Nephron progenitor cell (in vitro differentiated cells): ENCODE results near the gene RNASEH1.

ENCODE experiments used
- DNase-seq: peaks from one replicate; pipeline ENCODE4 v3.0.0; 2021
- H3K27ac Mint-ChIP-seq: 2 replicates; pipeline ENCODE4 v1.8.0; 2021; ENCODE audit warnings: mild to moderate bottlenecking, moderate library complexity, mixed read lengths
- H3K27me3 Mint-ChIP-seq: 2 replicates; pipeline ENCODE4 v1.8.0; 2021; ENCODE audit warnings: mild to moderate bottlenecking, low read depth, mixed read lengths; ENCODE audit not compliant: poor library complexity
- H3K36me3 Mint-ChIP-seq: 2 replicates; pipeline ENCODE4 v1.8.0; 2021; ENCODE audit warnings: low read depth, mixed read lengths
- H3K4me1 Mint-ChIP-seq: 2 replicates; pipeline ENCODE4 v1.8.0; 2021; ENCODE audit warnings: mixed read lengths
- H3K4me3 Mint-ChIP-seq: 2 replicates; pipeline ENCODE4 v1.8.0; 2021; ENCODE audit warnings: mild to moderate bottlenecking, moderate library complexity, mixed read lengths
- H3K9me3 Mint-ChIP-seq: 2 replicates; pipeline ENCODE4 v1.8.0; 2021; ENCODE audit warnings: mild to moderate bottlenecking, moderate library complexity, mixed read lengths
- TF ChIP-seq, protein P1 (sequence below): fragments of 200-600 bp; sonication (generic); IDR thresholded peaks from 2 replicates; pipeline ENCODE4 v1.5.0; 2021; ENCODE audit warnings: antibody characterized with exemption

Gene RNASEH1

DNA sequence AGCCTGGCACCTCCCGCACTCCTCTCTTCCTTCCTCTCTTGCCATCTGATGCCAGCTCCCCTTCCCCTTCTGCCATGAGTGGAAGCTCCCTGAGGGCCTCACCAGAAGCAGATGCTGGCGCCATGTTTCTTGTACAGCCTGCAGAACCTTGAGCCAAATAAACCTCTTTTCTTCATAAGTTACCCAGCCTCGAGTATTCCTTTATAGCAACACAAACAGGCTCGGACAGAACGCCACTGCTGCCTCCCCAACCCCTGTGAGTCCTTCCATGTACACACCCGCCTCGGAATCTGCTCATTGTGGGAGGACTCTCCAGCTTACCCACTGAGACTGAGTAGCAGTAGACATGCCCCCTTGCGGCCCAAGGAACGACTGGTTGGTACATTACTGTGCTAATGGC lies 8.7 kb upstream of the RNASEH1 start:
- Mint-ChIP-seq H3K9me3 (no peaks in the 10 kb centered on the region), H3K27me3 (peaks cover 7% of the 10 kb centered on the region), H3K36me3 (peaks cover 14% of the 10 kb centered on the region), H3K4me1 (peaks cover 4% of the 10 kb centered on the region), H3K4me3 (no peak overlapping the region), H3K27ac (no peak overlapping the region)
- TF ChIP-seq, protein P1, sequence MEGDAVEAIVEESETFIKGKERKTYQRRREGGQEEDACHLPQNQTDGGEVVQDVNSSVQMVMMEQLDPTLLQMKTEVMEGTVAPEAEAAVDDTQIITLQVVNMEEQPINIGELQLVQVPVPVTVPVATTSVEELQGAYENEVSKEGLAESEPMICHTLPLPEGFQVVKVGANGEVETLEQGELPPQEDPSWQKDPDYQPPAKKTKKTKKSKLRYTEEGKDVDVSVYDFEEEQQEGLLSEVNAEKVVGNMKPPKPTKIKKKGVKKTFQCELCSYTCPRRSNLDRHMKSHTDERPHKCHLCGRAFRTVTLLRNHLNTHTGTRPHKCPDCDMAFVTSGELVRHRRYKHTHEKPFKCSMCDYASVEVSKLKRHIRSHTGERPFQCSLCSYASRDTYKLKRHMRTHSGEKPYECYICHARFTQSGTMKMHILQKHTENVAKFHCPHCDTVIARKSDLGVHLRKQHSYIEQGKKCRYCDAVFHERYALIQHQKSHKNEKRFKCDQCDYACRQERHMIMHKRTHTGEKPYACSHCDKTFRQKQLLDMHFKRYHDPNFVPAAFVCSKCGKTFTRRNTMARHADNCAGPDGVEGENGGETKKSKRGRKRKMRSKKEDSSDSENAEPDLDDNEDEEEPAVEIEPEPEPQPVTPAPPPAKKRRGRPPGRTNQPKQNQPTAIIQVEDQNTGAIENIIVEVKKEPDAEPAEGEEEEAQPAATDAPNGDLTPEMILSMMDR, result no peak
- DNase-seq, result no peak

DNA sequence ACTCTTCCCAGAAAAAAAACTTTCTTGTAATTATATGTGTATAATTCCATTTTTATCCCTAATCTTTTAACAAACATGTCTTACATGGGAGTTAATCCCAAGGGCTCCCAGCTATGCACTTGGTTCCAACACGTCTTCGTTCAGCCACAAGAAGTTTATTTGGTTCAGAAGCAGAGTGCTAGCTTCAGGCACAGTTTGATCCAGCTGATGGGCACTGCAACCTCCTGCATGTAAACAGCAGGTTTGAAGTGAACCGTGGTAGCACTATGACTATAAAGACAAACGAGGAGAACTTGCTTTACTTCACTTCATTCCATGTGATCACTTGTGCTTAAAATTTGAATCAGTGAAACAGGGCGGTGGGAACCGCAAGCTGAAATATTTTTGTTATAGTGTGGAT lies 7.0 kb upstream of the RNASEH1 start:
- TF ChIP-seq, protein P1, result no peak
- Mint-ChIP-seq H3K27ac (no peak overlapping the region), H3K4me1 (peaks cover 5% of the 10 kb centered on the region), H3K4me3 (no peak overlapping the region), H3K36me3 (peaks cover 19% of the 10 kb centered on the region), H3K27me3 (no peaks in the 10 kb centered on the region), H3K9me3 (no peaks in the 10 kb centered on the region)
- DNase-seq, result no peak

DNA sequence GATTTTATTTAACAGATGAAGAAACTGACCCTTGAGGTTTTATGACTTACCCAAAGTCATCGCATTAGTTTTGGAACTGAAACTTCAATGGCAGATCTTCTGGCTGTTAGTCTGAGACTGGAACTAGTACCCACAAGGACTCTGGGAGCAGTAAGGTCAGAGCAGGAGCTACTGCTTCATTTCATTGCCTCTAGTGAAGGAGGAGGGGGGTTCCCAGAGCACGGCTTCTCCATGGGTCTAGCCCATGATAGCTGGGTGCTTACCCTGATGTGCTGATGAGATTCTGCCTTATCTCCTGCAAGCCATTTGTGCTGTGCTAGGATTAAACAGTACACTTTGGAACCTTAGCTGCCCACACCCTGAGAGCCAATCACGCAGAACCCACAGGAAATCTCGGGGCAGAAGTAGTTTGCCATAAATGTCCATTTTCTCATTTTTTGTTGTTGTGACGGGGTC lies 5.4 kb upstream of the RNASEH1 start:
- H3K36me3 Mint-ChIP-seq, result peaks cover 23% of the 10 kb centered on the region
- TF ChIP-seq, protein P1, result no peak
- H3K27me3 Mint-ChIP-seq, result no peaks in the 10 kb centered on the region
- no peaks in the 10 kb centered on the region for H3K9me3 Mint-ChIP-seq
- H3K27ac Mint-ChIP-seq, result no peak overlapping the region
- H3K4me1 Mint-ChIP-seq, result peaks cover 19% of the 10 kb centered on the region
- no peak overlapping the region for H3K4me3 Mint-ChIP-seq
- DNase-seq, result no peak

DNA sequence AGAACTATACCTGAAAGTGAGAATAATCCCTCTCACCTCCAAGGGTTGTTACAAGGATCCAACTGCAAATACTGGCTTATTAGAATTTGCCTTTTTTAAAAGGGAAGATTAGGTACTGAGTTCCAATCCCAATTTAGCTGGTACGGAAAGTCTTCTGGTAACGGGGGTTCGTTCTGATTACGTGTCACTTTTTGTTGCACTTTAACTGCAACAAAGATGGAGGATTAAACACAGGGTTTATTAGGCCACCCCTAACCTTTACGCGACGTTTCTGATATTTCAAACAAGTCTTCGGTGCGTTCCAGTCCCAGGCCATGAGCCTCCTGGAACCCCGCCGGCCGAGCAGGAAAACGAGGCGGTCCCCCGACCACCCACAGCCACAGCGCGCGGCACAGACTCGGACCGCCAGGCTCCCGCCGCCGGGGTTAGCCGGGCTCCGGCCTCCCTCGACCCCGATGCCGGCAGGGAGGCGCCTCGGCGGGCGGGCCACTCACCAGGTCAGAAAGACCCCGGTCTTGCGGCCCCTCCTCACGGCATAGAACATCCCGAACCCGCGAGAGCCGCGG lies 411 bp downstream of the RNASEH1 start:
- no peaks in the 10 kb centered on the region for H3K9me3 Mint-ChIP-seq
- TF ChIP-seq, protein P1, result no peak
- H3K36me3 Mint-ChIP-seq, result peaks cover 49% of the 10 kb centered on the region
- peaks cover 2% of the 10 kb centered on the region for H3K27me3 Mint-ChIP-seq
- DNase-seq, result no peak
- peak overlapping the region; percentile 98 for H3K27ac Mint-ChIP-seq
- H3K4me1 Mint-ChIP-seq, result peaks cover 33% of the 10 kb centered on the region
- H3K4me3 Mint-ChIP-seq, result peak overlapping the region; percentile 94

DNA sequence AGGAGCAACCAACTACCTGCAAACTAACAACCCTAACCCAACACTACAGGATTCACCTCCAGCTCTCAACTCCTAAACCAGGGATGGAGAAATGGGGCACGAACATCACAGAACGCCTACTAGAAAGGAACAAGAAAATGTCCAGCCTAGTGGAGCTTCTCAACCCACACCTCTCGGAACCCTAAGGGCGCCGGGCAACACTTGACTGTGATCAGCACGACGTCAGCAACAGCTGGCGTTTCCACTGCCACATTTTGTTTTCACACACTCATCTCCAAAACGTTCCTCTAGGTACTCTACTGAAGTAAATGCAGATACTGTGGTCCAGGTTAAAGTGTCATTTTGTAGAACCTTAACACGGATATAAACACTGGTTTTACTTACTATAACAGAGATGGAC lies 4.2 kb downstream of the RNASEH1 start:
- Mint-ChIP-seq H3K27ac (no peak overlapping the region), H3K36me3 (peaks cover 67% of the 10 kb centered on the region), H3K27me3 (peaks cover 3% of the 10 kb centered on the region), H3K4me1 (peaks cover 17% of the 10 kb centered on the region), H3K9me3 (no peaks in the 10 kb centered on the region), H3K4me3 (no peak overlapping the region)
- TF ChIP-seq, protein P1, result no peak
- no peak for DNase-seq

DNA sequence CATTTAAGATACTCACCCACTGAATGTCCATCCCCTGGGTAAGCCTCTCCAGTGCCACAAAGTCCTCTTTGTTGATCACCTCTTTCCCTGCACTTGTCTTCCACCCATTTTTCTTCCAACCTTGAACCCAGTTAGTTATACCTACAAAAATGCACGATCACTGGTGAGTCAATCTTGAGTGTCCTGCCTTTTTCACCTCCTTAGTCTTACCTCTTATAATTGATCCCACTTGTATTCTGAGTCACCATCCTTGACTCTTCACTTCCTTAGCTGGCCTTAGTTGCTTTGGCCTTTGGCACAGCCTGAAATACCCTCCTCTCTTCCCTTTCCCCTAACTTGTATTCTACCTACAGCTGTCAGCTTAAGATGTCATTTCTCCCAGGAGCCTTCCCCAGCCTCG lies 10.2 kb downstream of the RNASEH1 start:
- Mint-ChIP-seq H3K27ac (no peak overlapping the region), H3K4me1 (no peaks in the 10 kb centered on the region), H3K9me3 (no peaks in the 10 kb centered on the region), H3K4me3 (no peak overlapping the region), H3K27me3 (peaks cover 3% of the 10 kb centered on the region), H3K36me3 (peaks cover 74% of the 10 kb centered on the region)
- TF ChIP-seq, protein P1, result no peak
- no peak for DNase-seq
